Nephron progenitor cell (in vitro differentiated cells): ENCODE measurements around the gene MYCN.

Experiments used
- DNase-seq: peaks from one replicate; pipeline ENCODE4 v3.0.0; 2021
- H3K27ac Mint-ChIP-seq: 2 replicates; pipeline ENCODE4 v1.8.0; 2021; ENCODE audit warnings: mild to moderate bottlenecking, moderate library complexity, mixed read lengths
- H3K27me3 Mint-ChIP-seq: 2 replicates; pipeline ENCODE4 v1.8.0; 2021; ENCODE audit warnings: mild to moderate bottlenecking, low read depth, mixed read lengths; ENCODE audit not compliant: poor library complexity
- H3K36me3 Mint-ChIP-seq: 2 replicates; pipeline ENCODE4 v1.8.0; 2021; ENCODE audit warnings: low read depth, mixed read lengths
- H3K4me1 Mint-ChIP-seq: 2 replicates; pipeline ENCODE4 v1.8.0; 2021; ENCODE audit warnings: mixed read lengths
- H3K4me3 Mint-ChIP-seq: 2 replicates; pipeline ENCODE4 v1.8.0; 2021; ENCODE audit warnings: mild to moderate bottlenecking, moderate library complexity, mixed read lengths
- H3K9me3 Mint-ChIP-seq: 2 replicates; pipeline ENCODE4 v1.8.0; 2021; ENCODE audit warnings: mild to moderate bottlenecking, moderate library complexity, mixed read lengths
- TF ChIP-seq, protein P1 (sequence below): fragments of 200-600 bp; sonication (generic); IDR thresholded peaks from 2 replicates; pipeline ENCODE4 v1.5.0; 2021; ENCODE audit warnings: antibody characterized with exemption

MYCN gene

DNA sequence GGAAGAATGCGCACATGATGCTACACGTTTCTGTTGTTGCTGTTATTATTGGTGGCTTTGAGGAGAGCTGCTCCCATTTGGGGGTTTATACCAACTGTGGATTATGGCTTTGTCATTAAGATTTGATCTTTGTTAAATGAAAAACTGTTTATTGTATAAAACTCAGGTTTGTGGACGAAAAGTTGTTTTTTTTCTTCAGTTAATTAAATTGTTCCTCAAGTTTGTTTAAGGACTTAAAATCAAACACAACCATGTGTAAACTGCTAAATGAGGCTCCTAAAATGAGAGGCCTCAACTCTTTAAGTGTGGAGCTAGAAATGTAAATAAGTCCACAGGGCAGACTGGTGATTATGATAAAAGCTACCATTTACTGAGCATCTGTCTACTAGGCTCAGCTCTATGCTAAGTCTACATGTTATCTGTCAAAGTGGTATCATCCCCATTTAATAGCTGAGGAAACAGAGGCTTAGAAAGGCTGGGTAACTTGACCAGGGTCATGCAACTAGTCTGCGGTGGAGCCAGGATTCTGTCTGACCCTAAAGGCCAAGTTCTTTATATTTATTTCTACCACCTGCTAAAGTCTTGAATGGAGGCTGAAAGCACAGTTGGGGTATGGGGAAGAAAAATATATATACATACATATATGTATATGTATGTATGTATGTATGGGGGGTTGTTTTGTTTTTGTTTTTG is 4.1 kb downstream of the MYCN start:
- TF ChIP-seq, protein P1, sequence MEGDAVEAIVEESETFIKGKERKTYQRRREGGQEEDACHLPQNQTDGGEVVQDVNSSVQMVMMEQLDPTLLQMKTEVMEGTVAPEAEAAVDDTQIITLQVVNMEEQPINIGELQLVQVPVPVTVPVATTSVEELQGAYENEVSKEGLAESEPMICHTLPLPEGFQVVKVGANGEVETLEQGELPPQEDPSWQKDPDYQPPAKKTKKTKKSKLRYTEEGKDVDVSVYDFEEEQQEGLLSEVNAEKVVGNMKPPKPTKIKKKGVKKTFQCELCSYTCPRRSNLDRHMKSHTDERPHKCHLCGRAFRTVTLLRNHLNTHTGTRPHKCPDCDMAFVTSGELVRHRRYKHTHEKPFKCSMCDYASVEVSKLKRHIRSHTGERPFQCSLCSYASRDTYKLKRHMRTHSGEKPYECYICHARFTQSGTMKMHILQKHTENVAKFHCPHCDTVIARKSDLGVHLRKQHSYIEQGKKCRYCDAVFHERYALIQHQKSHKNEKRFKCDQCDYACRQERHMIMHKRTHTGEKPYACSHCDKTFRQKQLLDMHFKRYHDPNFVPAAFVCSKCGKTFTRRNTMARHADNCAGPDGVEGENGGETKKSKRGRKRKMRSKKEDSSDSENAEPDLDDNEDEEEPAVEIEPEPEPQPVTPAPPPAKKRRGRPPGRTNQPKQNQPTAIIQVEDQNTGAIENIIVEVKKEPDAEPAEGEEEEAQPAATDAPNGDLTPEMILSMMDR, result no peak
- H3K9me3 Mint-ChIP-seq, result no peaks in the 10 kb centered on the region
- peak overlapping the region; percentile 96 for H3K4me3 Mint-ChIP-seq
- H3K4me1 Mint-ChIP-seq, result peaks cover 37% of the 10 kb centered on the region
- peaks cover 63% of the 10 kb centered on the region for H3K36me3 Mint-ChIP-seq
- peaks cover 5% of the 10 kb centered on the region for H3K27me3 Mint-ChIP-seq
- DNase-seq, result no peak
- peak overlapping the region; percentile 54 for H3K27ac Mint-ChIP-seq

DNA sequence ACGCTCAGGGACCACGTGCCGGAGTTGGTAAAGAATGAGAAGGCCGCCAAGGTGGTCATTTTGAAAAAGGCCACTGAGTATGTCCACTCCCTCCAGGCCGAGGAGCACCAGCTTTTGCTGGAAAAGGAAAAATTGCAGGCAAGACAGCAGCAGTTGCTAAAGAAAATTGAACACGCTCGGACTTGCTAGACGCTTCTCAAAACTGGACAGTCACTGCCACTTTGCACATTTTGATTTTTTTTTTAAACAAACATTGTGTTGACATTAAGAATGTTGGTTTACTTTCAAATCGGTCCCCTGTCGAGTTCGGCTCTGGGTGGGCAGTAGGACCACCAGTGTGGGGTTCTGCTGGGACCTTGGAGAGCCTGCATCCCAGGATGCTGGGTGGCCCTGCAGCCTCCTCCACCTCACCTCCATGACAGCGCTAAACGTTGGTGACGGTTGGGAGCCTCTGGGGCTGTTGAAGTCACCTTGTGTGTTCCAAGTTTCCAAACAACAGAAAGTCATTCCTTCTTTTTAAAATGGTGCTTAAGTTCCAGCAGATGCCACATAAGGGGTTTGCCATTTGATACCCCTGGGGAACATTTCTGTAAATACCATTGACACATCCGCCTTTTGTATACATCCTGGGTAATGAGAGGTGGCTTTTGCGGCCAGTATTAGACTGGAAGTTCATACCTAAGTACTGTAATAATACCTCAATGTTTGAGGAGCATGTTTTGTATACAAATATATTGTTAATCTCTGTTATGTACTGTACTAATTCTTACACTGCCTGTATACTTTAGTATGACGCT is 5.8 kb downstream of the MYCN start:
- H3K4me1 Mint-ChIP-seq, result peaks cover 41% of the 10 kb centered on the region
- no peak overlapping the region for H3K27ac Mint-ChIP-seq
- DNase-seq, result no peak
- TF ChIP-seq, protein P1, result no peak
- no peaks in the 10 kb centered on the region for H3K9me3 Mint-ChIP-seq
- peak overlapping the region; percentile 96 for H3K4me3 Mint-ChIP-seq
- H3K36me3 Mint-ChIP-seq, result peaks cover 63% of the 10 kb centered on the region
- H3K27me3 Mint-ChIP-seq, result peaks cover 2% of the 10 kb centered on the region

DNA sequence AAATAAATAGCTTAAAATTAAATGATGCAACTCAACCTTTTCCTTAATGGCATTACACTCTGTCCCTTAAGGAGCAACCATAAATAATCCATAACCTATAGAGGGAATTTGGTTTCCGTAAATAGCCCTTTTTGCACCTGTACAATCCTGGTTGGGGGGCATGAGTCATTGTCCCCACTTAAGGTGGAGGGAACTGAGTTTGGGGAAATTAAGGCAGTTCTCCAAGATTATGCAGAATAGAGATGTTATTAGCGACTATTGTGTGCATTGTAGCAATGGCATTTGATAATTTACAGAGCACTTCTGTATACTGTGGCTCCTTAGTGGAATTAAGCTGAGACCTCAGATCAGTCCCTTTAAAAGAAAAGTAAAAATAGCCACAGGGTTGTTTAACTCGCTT is 6.6 kb downstream of the MYCN start:
- no peak for DNase-seq
- Mint-ChIP-seq H3K27ac (no peak overlapping the region), H3K27me3 (peaks cover 2% of the 10 kb centered on the region), H3K4me3 (peak overlapping the region; percentile 67), H3K4me1 (peaks cover 42% of the 10 kb centered on the region), H3K36me3 (peaks cover 63% of the 10 kb centered on the region), H3K9me3 (no peaks in the 10 kb centered on the region)
- TF ChIP-seq, protein P1, result no peak

DNA sequence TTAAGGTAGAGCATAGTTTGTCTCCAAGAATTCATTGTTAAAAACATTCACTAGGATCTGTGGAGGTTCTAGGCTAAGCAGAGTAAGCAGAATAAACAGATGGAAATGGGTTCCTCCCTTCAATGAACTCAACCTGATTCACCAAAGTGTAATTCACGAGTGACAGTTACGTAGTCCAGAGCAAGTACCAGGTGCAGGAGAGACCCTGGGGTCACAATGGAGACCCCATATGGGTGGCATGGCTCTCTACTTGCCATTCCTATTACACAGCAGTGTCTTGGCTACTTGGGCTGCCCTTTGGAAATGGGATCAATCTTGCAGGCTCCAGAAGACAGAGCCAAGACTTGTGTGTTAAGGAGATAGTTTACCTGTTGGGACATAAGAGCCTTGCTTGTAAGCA is 7.1 kb downstream of the MYCN start:
- peaks cover 2% of the 10 kb centered on the region for H3K27me3 Mint-ChIP-seq
- peak overlapping the region; percentile 17 for H3K27ac Mint-ChIP-seq
- H3K9me3 Mint-ChIP-seq, result no peaks in the 10 kb centered on the region
- H3K4me1 Mint-ChIP-seq, result peaks cover 42% of the 10 kb centered on the region
- H3K4me3 Mint-ChIP-seq, result no peak overlapping the region
- peaks cover 63% of the 10 kb centered on the region for H3K36me3 Mint-ChIP-seq
- TF ChIP-seq, protein P1, result no peak
- no peak for DNase-seq

DNA sequence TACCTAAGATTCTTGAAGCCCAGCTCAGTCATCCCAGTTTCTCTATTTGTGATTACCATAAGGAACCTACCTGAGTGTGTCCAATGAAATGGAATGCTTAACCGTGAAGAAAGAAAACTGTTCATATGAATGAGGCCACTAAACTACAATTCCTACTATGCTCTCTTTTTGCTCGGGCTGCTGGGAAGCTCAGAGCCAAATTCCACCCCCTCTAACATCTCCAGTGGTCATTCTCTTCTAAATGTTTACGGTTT is 8.3 kb downstream of the MYCN start:
- H3K9me3 Mint-ChIP-seq, result no peaks in the 10 kb centered on the region
- DNase-seq, result no peak
- peaks cover 2% of the 10 kb centered on the region for H3K27me3 Mint-ChIP-seq
- peak overlapping the region; percentile 70 for H3K27ac Mint-ChIP-seq
- no peak overlapping the region for H3K4me3 Mint-ChIP-seq
- H3K36me3 Mint-ChIP-seq, result peaks cover 54% of the 10 kb centered on the region
- H3K4me1 Mint-ChIP-seq, result peaks cover 50% of the 10 kb centered on the region
- TF ChIP-seq, protein P1, result no peak

DNA sequence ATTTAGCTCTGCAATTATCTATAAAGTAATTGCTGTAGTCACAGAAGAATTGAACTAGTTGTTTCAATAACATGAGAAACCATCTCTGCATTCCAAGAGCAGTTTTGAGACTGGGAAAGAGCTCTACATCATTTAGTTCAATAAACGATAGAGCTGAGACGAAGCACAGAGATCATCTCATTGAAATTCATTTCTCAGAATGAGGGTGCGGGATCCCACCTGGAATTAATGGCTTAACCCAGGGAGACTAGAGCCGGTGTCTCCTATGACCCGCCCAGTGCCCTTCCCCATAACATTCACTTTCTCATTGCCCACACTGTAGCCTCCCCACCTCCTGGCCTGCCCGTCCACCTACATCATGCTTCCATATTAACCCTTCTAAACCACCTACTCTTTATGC is 8.8 kb downstream of the MYCN start:
- Mint-ChIP-seq H3K9me3 (no peaks in the 10 kb centered on the region), H3K36me3 (peaks cover 49% of the 10 kb centered on the region), H3K27ac (peak overlapping the region; percentile 14), H3K4me1 (peaks cover 50% of the 10 kb centered on the region), H3K27me3 (peaks cover 2% of the 10 kb centered on the region), H3K4me3 (no peak overlapping the region)
- TF ChIP-seq, protein P1, result no peak
- no peak for DNase-seq
